ENCODE measurements around the gene DMAC2L. TPM values are rescaled to one million over a fixed set of nuclear protein-coding genes. Genes with fewer than 3 reads are reported as not detected.

Gene DMAC2L
- total and polyA plus RNA-seq, 10 of the 15 experiments (the other 5 are each of a cell fraction or from before 2014, with no cell fraction given) = 9.5 to 76.3 (median 28.2) TPM

DNA sequence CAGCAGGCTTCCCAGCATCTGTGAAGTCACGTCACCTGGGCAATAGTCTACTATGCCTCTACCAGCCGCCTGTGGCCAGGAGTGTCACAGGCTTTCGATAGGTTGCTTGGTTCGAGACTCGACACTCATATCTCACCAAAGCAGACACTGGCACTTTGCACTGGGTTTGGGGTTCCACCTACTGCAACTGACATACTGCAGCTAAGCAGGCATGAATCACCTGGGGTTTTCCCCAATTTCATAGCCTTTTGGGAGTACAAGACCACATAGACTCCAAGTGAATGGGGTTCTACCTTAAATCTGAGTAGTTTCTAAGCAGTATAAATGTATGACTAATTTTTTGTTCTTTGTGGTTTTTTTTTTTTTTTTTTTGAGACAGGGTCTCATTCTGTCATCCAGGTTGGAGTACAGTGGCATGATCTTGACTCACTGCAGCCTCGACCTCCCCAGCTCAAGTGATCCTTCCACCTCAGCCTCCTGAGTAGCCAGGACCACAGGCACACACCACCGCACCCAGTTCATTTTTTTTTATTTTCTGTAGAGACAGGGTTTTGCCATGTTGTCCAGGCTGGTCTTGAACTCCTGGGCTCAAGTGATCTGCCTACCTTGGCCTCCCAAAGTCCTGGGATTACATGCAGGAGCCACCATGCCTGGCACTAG is 32.1 kb downstream of the DMAC2L start (continued):
- TF ChIP-seq USF2 (IDR thresholded peaks at IDR 0.05; ENCODE audit: borderline replicate concordance, low read depth, low read length) (no peak), HSF1 (IDR thresholded peaks at IDR 0.05; ENCODE audit: low read depth, low read length) (no peak)

- Histone ChIP-seq H4K20me1 (ENCODE audit: control insufficient read depth, insufficient read depth) (no peaks in the 10 kb centered on the region), H3K36me3 (ENCODE audit: control insufficient read depth in 2 of 2, insufficient read depth in 2 of 2, low read length in 1 of 2) (peaks cover 0 to 4% of the 10 kb centered on the region in 2 experiments; a peak in 1 of 4 replicates), H3K4me1 (ENCODE audit: control insufficient read depth, insufficient read depth, low read length) (peaks cover 9% of the 10 kb centered on the region), H3K4me3 (no peak overlapping the region), H3K27ac (ENCODE audit: control insufficient read depth, insufficient read depth) (no peak overlapping the region), H3K9me3 (replicated peaks; ENCODE audit: control insufficient read depth, insufficient read depth, low read length) (no peaks in the 10 kb centered on the region), H3K4me2 (ENCODE audit: control insufficient read depth, insufficient read depth) (no peak overlapping the region), H2AFZ (ENCODE audit: control insufficient read depth, low read depth, low read length) (no peak overlapping the region), H3K9ac (ENCODE audit: control insufficient read depth, insufficient read depth, low read length) (no peak overlapping the region), H3K27me3 (replicated peaks in 1 of 2; ENCODE audit: control insufficient read depth in 2 of 2, insufficient read depth in 2 of 2, low read length in 1 of 2) (no peaks in the 10 kb centered on the region), H3K79me2 (ENCODE audit: control insufficient read depth, insufficient read depth, low read length) (no peaks in the 10 kb centered on the region)
- ChIA-PET RAD21 (ENCODE audit: unreplicated experiment) (interaction anchor here (0.7 to 1.8 kb wide), 8 partner anchors 10 to 515 kb away, joined by 3 to 7 read pairs (median 4); partner anchors contain the start of gene MAP4K5), POLR2A (interaction anchor here (0.9 to 1.5 kb wide), 5 partner anchors 10 to 33 kb away, joined by 4 read pairs; partner anchors contain the start of genes DMAC2L and L2HGDH), SMC1A (ENCODE audit: uncharacterized antibody, unreplicated experiment) (interaction anchor here (0.6 to 4.0 kb wide), 13 partner anchors 11 to 432 kb away, joined by 3 to 24 read pairs (median 4); no protein-coding TSS in a partner anchor), CTCF (interaction anchor here (0.6 to 2.1 kb wide), 7 partner anchors 16 to 190 kb away, joined by 3 to 9 read pairs (median 4); partner anchors contain the start of gene L2HGDH)
- DNase-seq (ENCODE audit: low read depth, low spot score) (no peak), FAIRE-seq (no peak), ATAC-seq (no peak)
- in situ Hi-C loops (cut with MboI) = no loop called here
- no TSS peak for BruUV-seq (replicated peaks)
- 71% methylated on average over 4 of the region's 4 CpGs for WGBS (ENCODE audit: insufficient coverage, insufficient replicate concordance, low lambda C conversion rate, missing lambda C conversion rate)
- TF ChIP-seq ZNF274 (IDR thresholded peaks at IDR 0.05; ENCODE audit: insufficient read depth, insufficient read length) = no peak
- TF ChIP-seq NFYA (IDR thresholded peaks at IDR 0.05; ENCODE audit: borderline replicate concordance, low read depth, low read length) = no peak
- no peak for TF ChIP-seq IKZF1 (conservative IDR thresholded peaks at IDR 0.05)
- TF ChIP-seq MYC (IDR thresholded peaks at IDR 0.05; ENCODE audit: insufficient read depth, insufficient read length, insufficient replicate concordance, low read length, severe bottlenecking) = no peak
- TF ChIP-seq TCF7 (IDR thresholded peaks at IDR 0.05; ENCODE audit: borderline replicate concordance) = no peak
- no peak for TF ChIP-seq STAT1 (conservative IDR thresholded peaks at IDR 0.05)
- TF ChIP-seq FOS (IDR thresholded peaks at IDR 0.05; ENCODE audit: borderline replicate concordance, extremely low read depth, insufficient read length) = no peak
- no peak for TF ChIP-seq EZH2 (IDR thresholded peaks at IDR 0.05; ENCODE audit: borderline replicate concordance, control insufficient read depth, low read depth, low read length)
- no peak for TF ChIP-seq HDAC6 (IDR thresholded peaks at IDR 0.05; ENCODE audit: unreplicated experiment)
- intact Hi-C loops (cut with micrococcal nuclease; ENCODE audit: unreplicated experiment) = loop anchor here (10.0 kb wide), 1 partner anchor 420 kb away; no protein-coding TSS in a partner anchor
These were observed 32.9 kb downstream of the DMAC2L start for GRCh38 chr14:50344876-50345563.
